HG02610 (cell line): ENCODE measurements around the gene GRHL1.

ENCODE experiments used
- ATAC-seq: cut with Tn5 transposase; IDR thresholded peaks from one replicate; pipeline ENCODE4 v1.9.1; 2021; ENCODE audit warnings: mild to moderate bottlenecking, moderate library complexity; ENCODE audit not compliant: unreplicated experiment

Gene GRHL1

DNA sequence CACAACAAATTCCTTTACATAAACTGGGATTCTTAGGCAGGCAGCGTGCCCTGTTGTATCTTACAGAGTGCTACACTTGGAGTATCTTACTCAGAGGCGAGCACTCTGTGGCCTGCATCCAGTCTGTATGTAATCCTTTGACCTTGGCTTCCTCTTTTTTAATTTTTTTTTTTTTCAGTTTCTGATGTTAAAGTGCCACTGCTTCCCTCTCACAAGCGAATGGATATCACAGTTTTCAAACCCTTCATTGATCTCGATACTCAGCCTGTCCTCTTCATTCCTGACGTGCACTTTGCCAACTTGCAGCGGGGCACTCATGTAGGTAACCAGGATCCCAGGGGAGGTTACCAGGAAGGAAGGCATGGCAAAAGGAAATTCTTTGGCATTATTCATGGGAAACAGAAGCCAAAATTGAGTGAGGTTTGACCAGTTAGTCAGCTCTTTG is 40.4 kb downstream of the GRHL1 start:
- ATAC-seq: no peak

DNA sequence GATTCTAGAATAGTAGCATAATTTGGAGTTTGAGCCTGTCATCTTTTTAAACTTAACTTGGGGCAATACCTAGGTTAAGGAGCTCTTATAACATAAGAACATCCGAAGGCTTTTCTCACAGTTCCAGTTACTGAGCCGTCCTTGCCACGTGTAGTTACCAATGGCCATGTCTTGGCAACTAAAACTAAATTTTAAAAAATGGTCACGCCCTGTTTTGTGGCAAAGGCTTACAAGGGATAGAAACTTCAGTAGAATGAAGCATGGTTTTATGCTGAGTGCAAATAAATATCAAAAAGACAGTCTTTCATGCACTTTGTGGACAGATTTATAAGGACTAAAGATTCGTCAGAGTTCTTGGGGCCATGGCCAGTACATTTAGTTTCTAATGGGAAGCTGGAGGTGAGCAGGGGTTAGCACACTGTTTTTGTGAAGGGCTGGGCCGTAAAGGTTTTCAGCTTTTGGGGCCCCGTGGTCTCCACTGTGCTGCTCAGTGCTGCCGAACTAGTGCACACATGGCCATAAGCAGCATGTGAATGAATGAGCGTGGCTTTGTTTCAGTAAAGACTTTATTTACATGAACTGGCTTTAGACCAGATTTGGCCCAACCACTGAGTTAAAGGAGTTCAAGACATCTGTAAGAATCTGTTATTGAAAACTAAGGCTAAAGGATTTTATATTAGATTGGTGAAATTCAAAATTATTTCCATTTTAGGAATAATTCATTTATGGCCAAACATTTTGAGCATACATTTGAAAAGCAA is 41.1 kb downstream of the GRHL1 start:
- ATAC-seq: no peak

GRCh38 chr2:9993488-9994165 is 42.1 kb downstream of the GRHL1 start:
- no peak for ATAC-seq

DNA sequence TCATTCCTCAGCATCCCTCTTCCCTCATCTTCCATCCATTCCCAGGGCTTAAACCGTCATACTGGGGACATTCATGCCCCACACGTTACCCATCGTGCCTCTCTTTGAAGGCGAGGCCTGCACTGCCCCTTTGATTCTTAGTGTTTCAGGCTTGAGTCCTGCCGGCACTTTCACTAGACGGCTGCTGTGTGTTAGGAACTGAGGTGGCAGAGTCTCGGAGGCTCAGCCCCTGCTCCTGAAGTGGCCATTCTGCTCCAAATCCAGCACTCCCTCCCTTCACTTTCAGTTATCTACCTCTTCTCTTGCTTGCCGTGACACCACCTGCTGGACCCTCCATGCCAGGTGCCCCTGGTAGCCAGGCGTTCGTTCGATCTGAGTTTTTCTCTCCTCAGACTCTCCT is 43.0 kb downstream of the GRHL1 start:
- ATAC-seq: no peak

DNA sequence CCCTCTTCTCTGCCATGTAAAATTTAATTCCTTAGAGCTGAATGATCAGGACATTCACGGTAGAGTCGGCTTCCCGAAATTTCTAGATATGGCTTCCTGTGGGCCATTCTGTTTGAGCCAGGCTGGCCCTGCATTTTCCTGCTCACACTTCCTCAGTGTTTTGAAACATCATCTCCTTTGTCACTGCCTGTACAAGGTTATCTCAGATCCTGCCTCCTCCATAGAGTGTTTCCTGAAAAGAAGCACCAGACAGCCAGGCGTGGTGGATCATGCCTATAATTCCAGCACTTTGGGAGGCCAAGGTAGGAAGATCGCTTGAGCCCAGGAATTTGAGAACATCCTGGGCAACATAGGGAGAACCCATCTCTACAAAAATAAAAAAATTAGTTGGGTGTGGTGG is 43.6 kb downstream of the GRHL1 start:
- ATAC-seq: no peak

GRCh38 chr2:9996321-9996720 is 44.8 kb downstream of the GRHL1 start:
- no peak for ATAC-seq

- ATAC-seq: no peak
These were observed 46.4 kb downstream of the GRHL1 start for GRCh38 chr2:9997936-9998335.

GRCh38 chr2:9998916-9999654 is 47.6 kb downstream of the GRHL1 start:
- ATAC-seq: no peak

- no peak for ATAC-seq
These were observed 48.2 kb downstream of the GRHL1 start for GRCh38 chr2:9999693-10000092.

- no peak for ATAC-seq
These were observed 49.0 kb downstream of the GRHL1 start for GRCh38 chr2:10000541-10000940.

- ATAC-seq: no peak
These were observed 50.1 kb downstream of the GRHL1 start for GRCh38 chr2:10001586-10001985.

DNA sequence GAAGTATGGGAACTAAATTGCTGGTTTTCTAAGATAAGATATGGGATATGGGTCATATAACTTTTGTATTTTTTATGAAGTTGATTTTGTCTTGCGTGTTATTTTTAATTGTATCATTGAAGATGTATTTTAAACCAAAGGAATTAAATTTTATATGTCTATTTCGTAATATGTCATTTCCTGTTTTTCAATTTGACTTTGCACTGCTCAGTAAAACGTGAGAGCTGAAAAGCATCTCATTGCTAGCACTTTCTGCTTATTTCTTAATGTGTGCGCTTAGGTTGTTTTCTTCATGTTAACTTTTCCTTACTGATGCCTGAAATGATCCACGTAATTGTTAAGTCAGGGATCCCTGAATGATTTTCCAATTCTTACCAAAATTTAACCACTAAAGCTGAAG is 50.6 kb downstream of the GRHL1 start:
- ATAC-seq: no peak

DNA sequence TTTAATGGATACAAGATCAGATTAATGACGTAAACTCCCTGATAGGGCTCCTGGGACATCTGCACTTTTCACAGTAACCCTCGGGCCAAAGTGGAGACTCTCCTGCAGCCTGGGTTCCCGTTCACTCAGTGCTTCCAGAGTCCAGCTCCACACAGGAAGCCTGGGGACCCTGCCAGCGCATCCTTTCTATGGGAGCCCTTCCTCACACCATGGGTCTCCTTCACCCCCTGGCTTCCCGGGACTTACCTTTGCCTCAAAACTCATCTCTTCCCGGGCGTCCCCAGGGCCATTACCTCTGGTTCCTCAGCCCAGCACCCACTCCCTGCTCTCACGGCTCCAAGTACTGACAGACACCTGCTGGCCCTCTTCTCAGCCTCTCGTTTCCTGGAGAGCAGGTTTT is 51.2 kb downstream of the GRHL1 start:
- no peak for ATAC-seq

GRCh38 chr2:10003206-10004125 is 52.0 kb downstream of the GRHL1 start:
- no peak for ATAC-seq

- ATAC-seq: no peak
These were observed 52.9 kb downstream of the GRHL1 start for GRCh38 chr2:10004401-10004800.

- ATAC-seq: no peak
These were observed 53.3 kb downstream of the GRHL1 start for GRCh38 chr2:10004836-10005235.

GRCh38 chr2:10005461-10006235 is 54.2 kb downstream of the GRHL1 start:
- ATAC-seq: no peak

DNA sequence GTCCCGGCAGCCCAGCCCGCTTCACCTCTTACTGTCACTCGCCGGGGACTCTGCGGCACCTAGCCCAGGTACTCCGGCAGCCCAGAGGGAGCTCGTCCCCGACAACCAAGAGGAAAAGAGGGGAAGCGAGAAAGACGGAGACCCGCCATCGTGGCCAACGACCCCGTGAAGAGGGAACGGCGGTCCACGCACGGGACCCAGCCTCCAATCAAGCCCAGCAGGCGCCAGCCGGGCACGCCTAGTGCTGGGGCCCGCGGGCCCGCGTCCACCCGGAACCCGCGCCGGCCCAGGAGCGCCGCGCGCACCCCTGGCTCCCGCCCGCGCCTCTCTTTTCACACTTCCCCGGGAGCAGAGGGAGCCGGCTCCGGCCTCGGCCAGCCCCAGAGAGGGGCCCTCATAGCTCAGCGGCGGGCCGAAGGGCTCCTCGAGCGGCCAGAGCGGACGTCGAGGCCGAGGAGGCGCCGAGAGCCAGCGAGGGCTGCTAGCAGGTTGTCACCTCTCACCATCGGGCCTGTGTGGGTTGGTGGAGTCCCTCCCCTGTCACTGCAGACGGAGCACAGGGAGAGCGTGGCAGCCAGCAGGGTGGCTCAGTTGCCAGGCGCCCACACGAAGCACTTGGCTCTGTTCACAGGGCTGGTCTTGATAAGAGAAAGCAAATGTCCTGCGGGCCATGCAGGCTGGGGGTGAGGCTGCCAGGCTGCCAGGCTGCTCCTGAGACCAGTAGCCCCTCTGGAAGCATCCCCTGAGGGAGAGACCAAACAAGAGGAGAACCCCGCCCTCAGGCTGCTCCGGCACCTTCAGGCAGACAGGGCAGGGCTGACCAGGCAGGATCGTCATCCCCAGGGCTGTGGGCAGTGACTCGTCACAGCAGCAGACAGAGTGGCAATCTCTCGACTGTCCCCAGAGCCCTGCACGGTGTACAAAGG is 55.0 kb downstream of the GRHL1 start:
- no peak for ATAC-seq

- ATAC-seq: no peak
These were observed 55.9 kb downstream of the GRHL1 start for GRCh38 chr2:10007435-10007834.
